H9 (cell line): ENCODE data around the gene DSCAM. TPM values are rescaled to one million over a fixed set of nuclear protein-coding genes. Genes with fewer than 3 reads are reported as not detected.

Experiments
- DNase-seq: peaks from one replicate; pipeline ENCODE4 v3.0.0-alpha.2; 2017
- H2AFZ ChIP-seq: one replicate; pipeline ENCODE4 v1.6.1; 2013; ENCODE audit warnings: mild to moderate bottlenecking, low read length, control low read depth, moderate library complexity
- H2AK5ac ChIP-seq: 2 replicates; pipeline ENCODE4 v1.6.1; 2013; ENCODE audit warnings: low read length, control low read depth, mixed read lengths; ENCODE audit not compliant: insufficient read length
- H2BK120ac ChIP-seq: one replicate; pipeline ENCODE4 v1.6.1; 2013; ENCODE audit warnings: low read depth, mild to moderate bottlenecking, low read length, control low read depth, inconsistent platforms; ENCODE audit not compliant: poor library complexity, severe bottlenecking
- H2BK12ac ChIP-seq: 2 replicates; pipeline ENCODE4 v1.6.1; 2013; ENCODE audit warnings: low read length, control low read depth, mixed read lengths, low read depth; ENCODE audit not compliant: insufficient read length
- H2BK15ac ChIP-seq: 2 replicates; pipeline ENCODE4 v1.6.1; 2013; ENCODE audit warnings: low read depth, low read length, control low read depth
- H2BK20ac ChIP-seq: one replicate; pipeline ENCODE4 v1.6.1; 2013; ENCODE audit warnings: low read depth, mild to moderate bottlenecking, low read length, control low read depth, inconsistent platforms; ENCODE audit not compliant: poor library complexity, severe bottlenecking
- H2BK5ac ChIP-seq: 2 replicates; pipeline ENCODE4 v1.6.1; 2013; ENCODE audit warnings: low read length, control low read depth, mixed read lengths; ENCODE audit not compliant: insufficient read length
- H3K14ac ChIP-seq: 2 replicates; pipeline ENCODE4 v1.6.1; 2013; ENCODE audit warnings: low read length, control low read depth; ENCODE audit not compliant: insufficient read depth
- H3K18ac ChIP-seq: 2 replicates; pipeline ENCODE4 v1.6.1; 2013; ENCODE audit warnings: low read depth, mild to moderate bottlenecking, mixed read lengths, low read length, control low read depth; ENCODE audit not compliant: insufficient read length
- H3K23ac ChIP-seq: 2 replicates; pipeline ENCODE4 v1.6.1; 2013; ENCODE audit warnings: low read length, control low read depth, mixed read lengths, low read depth; ENCODE audit not compliant: insufficient read length
- H3K23me2 ChIP-seq: 2 replicates; pipeline ENCODE4 v1.6.1; 2013; ENCODE audit warnings: low read depth, mild to moderate bottlenecking, mixed read lengths, low read length, control low read depth; ENCODE audit not compliant: insufficient read length, poor library complexity, severe bottlenecking
- H3K27ac ChIP-seq: 2 replicates; pipeline ENCODE4 v1.5.1; 2013; ENCODE audit warnings: low read length, control low read depth, mixed read lengths, low read depth; ENCODE audit not compliant: insufficient read length
- H3K27me3 ChIP-seq: 2 replicates; pipeline ENCODE4 v1.6.1; 2013; ENCODE audit warnings: low read length, control low read depth, inconsistent platforms; ENCODE audit not compliant: insufficient read depth
- H3K4ac ChIP-seq: 2 replicates; pipeline ENCODE4 v1.6.1; 2013; ENCODE audit warnings: low read depth, mild to moderate bottlenecking, control low read depth, inconsistent platforms, low read length, moderate library complexity
- H3K4me1 ChIP-seq: 2 replicates; pipeline ENCODE4 v1.6.1; 2013; ENCODE audit warnings: low read length, control low read depth, inconsistent platforms; ENCODE audit not compliant: insufficient read depth
- H3K4me2 ChIP-seq: 2 replicates; pipeline ENCODE4 v1.6.1; 2013; ENCODE audit warnings: low read length, control low read depth, mixed read lengths; ENCODE audit not compliant: insufficient read length, insufficient read depth
- H3K56ac ChIP-seq: 2 replicates; pipeline ENCODE4 v1.6.1; 2013; ENCODE audit warnings: low read depth, mild to moderate bottlenecking, mixed read lengths, low read length, control low read depth; ENCODE audit not compliant: insufficient read length
- H3K79me1 ChIP-seq: 2 replicates; pipeline ENCODE4 v1.6.1; 2013; ENCODE audit warnings: low read depth, mild to moderate bottlenecking, moderate library complexity, low read length, control low read depth, inconsistent platforms; ENCODE audit not compliant: insufficient read depth, poor library complexity, severe bottlenecking
- H3K79me2 ChIP-seq: 2 replicates; pipeline ENCODE4 v1.6.1; 2013; ENCODE audit warnings: low read length, control low read depth, inconsistent platforms; ENCODE audit not compliant: insufficient read depth
- H3K9ac ChIP-seq: 2 replicates; pipeline ENCODE4 v1.6.1; 2013; ENCODE audit warnings: low read length, control low read depth, mixed read lengths; ENCODE audit not compliant: insufficient read length; ENCODE audit errors: extremely low read depth
- H3K9me3 ChIP-seq: one replicate; pipeline ENCODE4 v1.6.1; 2013; ENCODE audit warnings: low read depth, low read length, inconsistent platforms; ENCODE audit not compliant: control insufficient read depth
- H3T11ph ChIP-seq: one replicate; pipeline ENCODE4 v1.6.1; 2013; ENCODE audit warnings: mild to moderate bottlenecking, low read length, control low read depth, inconsistent platforms
- H4K20me1 ChIP-seq: one replicate; pipeline ENCODE4 v1.6.1; 2013; ENCODE audit not compliant: control insufficient read depth, insufficient read length, insufficient read depth
- H4K5ac ChIP-seq: 2 replicates; pipeline ENCODE4 v1.6.1; 2013; ENCODE audit warnings: low read depth, mild to moderate bottlenecking, mixed read lengths, low read length, control low read depth; ENCODE audit not compliant: insufficient read length
- H4K8ac ChIP-seq: replicated peaks from 2 replicates; pipeline ENCODE4 v1.6.1; 2013; ENCODE audit warnings: low read length, control low read depth, mixed read lengths, low read depth; ENCODE audit not compliant: insufficient read length
- H4K91ac ChIP-seq: 2 replicates; pipeline ENCODE4 v1.6.1; 2013; ENCODE audit warnings: low read depth, mild to moderate bottlenecking, moderate library complexity, mixed read lengths, low read length, control low read depth; ENCODE audit not compliant: insufficient read length
- H3K27ac Mint-ChIP-seq, 3 experiments: 2 replicates in 2 of 3; 3 replicates in 1 of 3; pipeline ENCODE4 v1.8.0; 2020 to 2021; ENCODE audit warnings: mixed read lengths in 3 of 3, mild to moderate bottlenecking in 1 of 3, moderate library complexity in 1 of 3
- H3K27me3 Mint-ChIP-seq: 2 replicates; pipeline ENCODE4 v1.8.0; 2021; ENCODE audit warnings: low read depth, mild to moderate bottlenecking, moderate library complexity, mixed read lengths
- H3K36me3 Mint-ChIP-seq, 3 experiments: 2 replicates in 2 of 3; 3 replicates in 1 of 3; pipeline ENCODE4 v1.8.0; 2020 to 2021; ENCODE audit warnings: low read depth in 3 of 3, mixed read lengths in 3 of 3; ENCODE audit not compliant: insufficient read depth in 1 of 3
- H3K4me1 Mint-ChIP-seq, 2 experiments: 2 replicates each; pipeline ENCODE4 v1.8.0; 2020; ENCODE audit warnings: mixed read lengths in 2 of 2
- H3K4me3 Mint-ChIP-seq, 2 experiments: 2 replicates in 1 of 2; 3 replicates in 1 of 2; pipeline ENCODE4 v1.8.0; 2020 to 2021; ENCODE audit warnings: mild to moderate bottlenecking in 2 of 2, mixed read lengths in 2 of 2, moderate library complexity in 1 of 2
- H3K9me3 Mint-ChIP-seq, 2 experiments: 2 replicates in 1 of 2; 3 replicates in 1 of 2; pipeline ENCODE4 v1.8.0; 2020; ENCODE audit warnings: mild to moderate bottlenecking in 2 of 2, mixed read lengths in 2 of 2, moderate library complexity in 1 of 2
- WGBS: extraction: QIAGEN DNeasy Blood & Tissue Kit; methylation state at CpG from one replicate; pipeline ENCODE4 v1.1.7; 2013; ENCODE audit warnings: missing lambda C conversion rate, low lambda C conversion rate, mixed read lengths; ENCODE audit not compliant: insufficient read length; ENCODE audit errors: extremely low coverage; 5-methylcytosine and 5-hydroxymethylcytosine counted together
- total RNA-seq: library from RNA; stranded (reverse); gene quantifications from 2 replicates; pipeline ENCODE4 v1.2.1, GENCODE V29; 2021
- TF ChIP-seq, protein P1 (sequence below): fragments of 200-600 bp; sonication (generic); conservative IDR thresholded peaks from 3 replicates; pipeline ENCODE4 v1.8.0; 2021; ENCODE audit warnings: antibody characterized with exemption, mild to moderate bottlenecking

Gene DSCAM
- total RNA-seq, 1 experiment from 2014 or later = 0.17 TPM

DNA sequence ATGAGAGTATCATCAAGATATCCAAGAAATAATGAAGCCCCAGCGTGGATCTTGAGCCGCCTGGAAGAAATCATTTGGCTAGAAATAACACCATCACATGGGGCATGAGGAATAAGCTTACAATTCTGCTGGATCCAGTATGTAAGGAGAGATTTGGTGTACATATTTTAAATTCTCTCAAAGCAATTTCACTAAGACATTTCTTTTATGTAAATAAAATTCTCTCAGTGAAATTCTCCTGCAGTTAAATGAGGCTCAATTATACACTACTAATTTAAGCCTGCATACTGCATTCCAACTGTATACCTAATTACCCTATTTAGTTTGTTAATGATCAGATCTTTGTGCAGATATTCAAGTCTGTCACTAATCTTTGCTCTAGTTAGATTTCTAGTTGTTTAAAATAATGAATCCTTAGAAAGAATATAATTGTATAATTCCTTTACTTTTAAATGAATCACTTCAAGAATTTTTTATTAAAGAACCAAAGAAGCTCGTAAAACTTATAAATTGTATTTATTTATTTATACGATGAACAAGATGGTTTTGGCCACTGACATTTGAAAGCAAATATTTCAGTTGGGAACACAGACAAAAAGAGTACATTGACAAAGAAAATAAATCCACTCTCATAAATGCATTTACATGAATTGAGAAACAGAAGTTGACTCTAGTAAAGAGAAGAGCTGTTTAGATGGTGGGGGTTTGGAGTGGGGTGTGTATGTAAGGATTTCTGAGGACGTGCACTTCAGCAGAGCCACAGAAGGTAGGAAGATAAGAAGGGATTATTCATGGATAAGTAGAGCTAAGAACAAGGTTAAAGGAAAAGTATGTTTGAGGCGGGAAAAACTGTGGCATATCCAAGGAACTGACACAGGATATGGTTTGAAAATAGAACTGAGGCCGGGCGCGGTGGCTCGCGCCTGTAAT is 466.8 kb downstream of the DSCAM start:
- no peak for DNase-seq
- no peaks in the 10 kb centered on the region for H3K4me1 ChIP-seq
- H3K79me1 ChIP-seq = no peaks in the 10 kb centered on the region
- no peak overlapping the region for H3K4ac ChIP-seq
- no peak overlapping the region for H3K18ac ChIP-seq
- H4K91ac ChIP-seq = no peak overlapping the region
- Mint-ChIP-seq H3K9me3 (peaks cover 3 to 4% of the 10 kb centered on the region in 2 experiments; a peak in 4 of 5 replicates), H3K27ac (no peak overlapping the region), H3K4me3 (no peak overlapping the region), H3K4me1 (no peaks in the 10 kb centered on the region), H3K36me3 (peaks cover 0 to under 1% (median 0%) of the 10 kb centered on the region in 3 experiments; a peak in 2 of 7 replicates), H3K27me3 (no peaks in the 10 kb centered on the region; the same call in 1 of the 2 replicates)
- no peak overlapping the region for H2BK12ac ChIP-seq
- H2BK5ac ChIP-seq = no peak overlapping the region
- no peak overlapping the region for H2BK15ac ChIP-seq
- no peak overlapping the region for H2BK20ac ChIP-seq
- TF ChIP-seq, protein P1, sequence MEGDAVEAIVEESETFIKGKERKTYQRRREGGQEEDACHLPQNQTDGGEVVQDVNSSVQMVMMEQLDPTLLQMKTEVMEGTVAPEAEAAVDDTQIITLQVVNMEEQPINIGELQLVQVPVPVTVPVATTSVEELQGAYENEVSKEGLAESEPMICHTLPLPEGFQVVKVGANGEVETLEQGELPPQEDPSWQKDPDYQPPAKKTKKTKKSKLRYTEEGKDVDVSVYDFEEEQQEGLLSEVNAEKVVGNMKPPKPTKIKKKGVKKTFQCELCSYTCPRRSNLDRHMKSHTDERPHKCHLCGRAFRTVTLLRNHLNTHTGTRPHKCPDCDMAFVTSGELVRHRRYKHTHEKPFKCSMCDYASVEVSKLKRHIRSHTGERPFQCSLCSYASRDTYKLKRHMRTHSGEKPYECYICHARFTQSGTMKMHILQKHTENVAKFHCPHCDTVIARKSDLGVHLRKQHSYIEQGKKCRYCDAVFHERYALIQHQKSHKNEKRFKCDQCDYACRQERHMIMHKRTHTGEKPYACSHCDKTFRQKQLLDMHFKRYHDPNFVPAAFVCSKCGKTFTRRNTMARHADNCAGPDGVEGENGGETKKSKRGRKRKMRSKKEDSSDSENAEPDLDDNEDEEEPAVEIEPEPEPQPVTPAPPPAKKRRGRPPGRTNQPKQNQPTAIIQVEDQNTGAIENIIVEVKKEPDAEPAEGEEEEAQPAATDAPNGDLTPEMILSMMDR = no peak
- no peaks in the 10 kb centered on the region for H3K23me2 ChIP-seq
- H4K5ac ChIP-seq = no peak overlapping the region
- H3K79me2 ChIP-seq = no peaks in the 10 kb centered on the region
- no peak overlapping the region for H3K56ac ChIP-seq
- no peak overlapping the region for H4K8ac ChIP-seq
- H3K14ac ChIP-seq = no peak overlapping the region
- H4K20me1 ChIP-seq = no peaks in the 10 kb centered on the region
- H2AFZ ChIP-seq = no peak overlapping the region
- H2AK5ac ChIP-seq = no peak overlapping the region
- H3K9ac ChIP-seq = no peak overlapping the region
- no peak overlapping the region for H3T11ph ChIP-seq
- no peaks in the 10 kb centered on the region for H3K9me3 ChIP-seq
- no peak overlapping the region for H2BK120ac ChIP-seq
- H3K4me2 ChIP-seq = no peak overlapping the region
- H3K27me3 ChIP-seq = no peaks in the 10 kb centered on the region
- H3K23ac ChIP-seq = no peak overlapping the region
- WGBS = no CpG with 5 or more reads among the region's 11 CpGs
- H3K27ac ChIP-seq = no peak overlapping the region
